PC-9 (cell line): Measurements from ENCODE around the gene KATNB1.

Source experiments
- CTCF ChIP-seq: fragments of 200-600 bp; sonication (generic); conservative IDR thresholded peaks from 2 replicates; pipeline ENCODE4 v1.6.1; 2017; ENCODE audit warnings: mixed run types, antibody characterized with exemption, mild to moderate bottlenecking, moderate library complexity
- EZH2 ChIP-seq: fragments of 200-600 bp; sonication (generic); IDR thresholded peaks from 2 replicates; pipeline ENCODE4 v1.8.0; 2017; ENCODE audit warnings: antibody characterized with exemption, low read depth

GRCh38 chr16:57749856-57750452, 14.4 kb downstream of the KATNB1 start:
- TF ChIP-seq CTCF (no peak), EZH2 (no peak)
